HG03354 (cell line): ENCODE data around the gene BLTP1.
"Not testable (repeated sequence)": the region's sequence is repeated elsewhere in the genome, so short reads cannot be mapped to it uniquely, and the experiment has no call there.

Experiments
- ATAC-seq: cut with Tn5 transposase; IDR thresholded peaks from one replicate; pipeline ENCODE4 v1.9.1; 2021; ENCODE audit warnings: mild to moderate bottlenecking; ENCODE audit not compliant: unreplicated experiment, poor library complexity, severe bottlenecking

Gene BLTP1

GRCh38 chr4:122151982-122152710 is at the start of gene BLTP1:
Gene BLTP1 (plus strand): TSS chr4:122152331. CDS start chr4:122170648, 18,317 bp downstream.
- ATAC-seq = peak; percentile 96

- no peak for ATAC-seq
Measured at GRCh38 chr4:122104184-122104583, 47.9 kb upstream of the BLTP1 start.

GRCh38 chr4:122107680-122108079 is 44.5 kb upstream of the BLTP1 start:
- ATAC-seq = no peak

- not testable (repeated sequence) for ATAC-seq
Measured at GRCh38 chr4:122110304-122110703, 41.8 kb upstream of the BLTP1 start.

- ATAC-seq = no peak
Measured at GRCh38 chr4:122117743-122118142, 34.4 kb upstream of the BLTP1 start.

GRCh38 chr4:122118243-122118642 is 33.9 kb upstream of the BLTP1 start:
- no peak for ATAC-seq

GRCh38 chr4:122119739-122120138 is 32.4 kb upstream of the BLTP1 start:
- ATAC-seq = no peak

GRCh38 chr4:122121593-122121992 is 30.5 kb upstream of the BLTP1 start:
- ATAC-seq = no peak

GRCh38 chr4:122122083-122122482 is 30.0 kb upstream of the BLTP1 start:
- ATAC-seq = no peak

GRCh38 chr4:122129061-122129460 is 23.1 kb upstream of the BLTP1 start:
- ATAC-seq = no peak

GRCh38 chr4:122131562-122132157 is 20.5 kb upstream of the BLTP1 start:
- ATAC-seq = peak; percentile 80

GRCh38 chr4:122132891-122133290 is 19.2 kb upstream of the BLTP1 start:
- ATAC-seq = no peak

GRCh38 chr4:122139139-122139538 is 13.0 kb upstream of the BLTP1 start:
- no peak for ATAC-seq

GRCh38 chr4:122140834-122141233 is 11.3 kb upstream of the BLTP1 start:
- ATAC-seq = no peak

GRCh38 chr4:122142687-122143086 is 9.4 kb upstream of the BLTP1 start:
- ATAC-seq = no peak

- ATAC-seq = no peak
Measured at GRCh38 chr4:122146652-122147051, 5.5 kb upstream of the BLTP1 start.

GRCh38 chr4:122150931-122151330 is 1.2 kb upstream of the BLTP1 start:
- no peak for ATAC-seq

GRCh38 chr4:122152711-122153226 is 638 bp downstream of the BLTP1 start:
- peak; percentile 54 for ATAC-seq

- ATAC-seq = no peak
Measured at GRCh38 chr4:122156819-122157218, 4.7 kb downstream of the BLTP1 start.

GRCh38 chr4:122163301-122163700 is 11.2 kb downstream of the BLTP1 start:
- no peak for ATAC-seq

GRCh38 chr4:122163767-122164166 is 11.6 kb downstream of the BLTP1 start:
- no peak for ATAC-seq
